Kidney epithelial cell (primary cell): ENCODE data around the gene GIMAP7. TPM values are rescaled to one million over a fixed set of nuclear protein-coding genes. Genes with fewer than 3 reads are reported as not detected.

ENCODE experiments used
- DNase-seq: peaks from one replicate; pipeline ENCODE4 v3.0.0-alpha.2; 2010; ENCODE audit warnings: low read depth
- H3K27me3 ChIP-seq: 2 replicates; pipeline ENCODE4 v1.6.0; 2011; ENCODE audit warnings: low read length; ENCODE audit not compliant: control insufficient read depth, insufficient read depth
- H3K36me3 ChIP-seq: 2 replicates; pipeline ENCODE4 v1.5.1; 2011; ENCODE audit warnings: low read length; ENCODE audit not compliant: control insufficient read depth, insufficient read depth
- H3K4me3 ChIP-seq: 2 replicates; pipeline ENCODE4 v1.5.1; 2011; ENCODE audit warnings: low read depth, mild to moderate bottlenecking, control low read depth, low read length
- CTCF ChIP-seq: IDR thresholded peaks from 2 replicates; pipeline ENCODE4 v1.5.1; 2011; ENCODE audit warnings: mild to moderate bottlenecking, moderate library complexity, low read length, control low read depth, inconsistent platforms; ENCODE audit not compliant: insufficient read depth, poor library complexity, severe bottlenecking
- total RNA-seq: library from RNA; depleted of rRNA; stranded (reverse); fragments of >200 nt; gene quantifications from 2 replicates; pipeline ENCODE4 v1.2.3, GENCODE V29; 2015

GIMAP7 gene
- total RNA-seq, 1 donor from 2014 or later = not detected

DNA sequence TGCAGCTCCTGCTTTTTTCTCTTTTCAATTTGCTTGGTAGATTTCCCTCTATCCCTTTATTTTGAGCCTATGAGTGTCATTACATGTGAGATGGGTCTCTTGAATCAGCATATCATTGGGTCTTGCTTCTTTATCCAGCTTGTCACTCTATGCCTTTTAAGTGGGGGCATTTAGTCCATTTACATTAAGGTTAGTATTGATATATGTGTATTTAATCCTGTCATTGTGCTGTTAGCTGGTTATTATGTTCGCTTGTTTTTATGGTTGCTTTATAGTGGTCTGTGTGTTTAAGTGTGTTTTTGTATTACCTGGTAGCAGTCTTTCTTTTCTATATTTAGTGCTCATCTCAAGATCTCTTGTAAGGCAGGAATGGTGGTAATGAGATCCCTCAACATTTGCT lies 17.0 kb downstream of the GIMAP7 start:
- no peaks in the 10 kb centered on the region for H3K36me3 ChIP-seq
- no peak overlapping the region for H3K4me3 ChIP-seq
- DNase-seq = no peak
- TF ChIP-seq CTCF = no peak
- no peaks in the 10 kb centered on the region for H3K27me3 ChIP-seq

- Histone ChIP-seq H3K4me3 (no peak overlapping the region), H3K36me3 (no peaks in the 10 kb centered on the region), H3K27me3 (no peaks in the 10 kb centered on the region)
- DNase-seq = no peak
- no peak for TF ChIP-seq CTCF
These were observed 23.6 kb downstream of the GIMAP7 start for GRCh38 chr7:150538259-150538658.

DNA sequence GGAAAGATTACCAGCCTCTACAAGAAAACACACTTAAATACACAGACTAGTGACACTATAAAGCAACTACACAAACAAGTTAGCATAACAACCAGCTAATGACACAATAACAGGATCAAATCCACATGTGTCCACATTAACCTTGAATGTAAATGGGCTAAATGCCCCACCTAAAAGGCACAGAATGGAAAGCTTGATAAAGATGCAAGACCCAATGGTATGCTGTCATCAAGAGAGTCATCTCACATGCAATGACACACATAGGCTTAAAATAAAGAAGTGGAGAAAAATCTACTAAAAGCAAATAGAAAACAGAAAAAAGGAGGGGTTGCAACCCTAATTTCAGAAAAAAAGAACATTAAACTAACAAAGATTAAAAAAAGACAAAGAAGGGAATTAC lies 38.5 kb downstream of the GIMAP7 start:
- TF ChIP-seq CTCF = no peak
- H3K4me3 ChIP-seq = no peak overlapping the region
- no peak for DNase-seq
- no peaks in the 10 kb centered on the region for H3K36me3 ChIP-seq
- H3K27me3 ChIP-seq = no peaks in the 10 kb centered on the region

- Histone ChIP-seq H3K4me3 (no peak overlapping the region), H3K36me3 (no peaks in the 10 kb centered on the region), H3K27me3 (no peaks in the 10 kb centered on the region)
- no peak for DNase-seq
- TF ChIP-seq CTCF = no peak
These were observed 42.0 kb downstream of the GIMAP7 start for GRCh38 chr7:150556521-150557138.

- no peaks in the 10 kb centered on the region for H3K27me3 ChIP-seq
- no peak for DNase-seq
- H3K36me3 ChIP-seq = no peaks in the 10 kb centered on the region
- no peak overlapping the region for H3K4me3 ChIP-seq
- TF ChIP-seq CTCF = no peak
These were observed 45.8 kb downstream of the GIMAP7 start for GRCh38 chr7:150560486-150560885.

DNA sequence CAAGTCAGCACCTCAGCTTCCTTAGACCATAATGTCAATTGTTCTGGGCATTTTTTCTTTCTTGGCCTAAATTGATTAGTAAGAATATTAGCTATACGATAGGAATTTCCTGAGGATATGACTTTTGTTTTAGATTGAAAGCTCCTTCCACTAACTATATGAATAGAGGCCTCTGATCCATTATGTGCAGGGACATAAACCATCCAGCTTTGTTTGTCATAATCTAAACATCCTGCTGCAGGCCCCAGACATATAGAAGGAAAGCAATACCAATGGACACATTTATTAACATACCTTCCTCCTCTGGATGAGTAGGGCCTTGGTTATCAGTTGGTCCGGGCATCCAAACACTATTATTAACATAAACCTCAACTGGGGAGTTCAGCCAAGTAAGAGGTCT lies 48.2 kb downstream of the GIMAP7 start:
- Histone ChIP-seq H3K4me3 (no peak overlapping the region), H3K36me3 (no peaks in the 10 kb centered on the region), H3K27me3 (no peaks in the 10 kb centered on the region)
- DNase-seq = no peak
- no peak for TF ChIP-seq CTCF
